Esophagus squamous epithelium (tissue), 4 donors: ENCODE measurements around the gene ZBED4.

Source experiments
- POLR2A ChIP-seq, 4 donors: fragments of 450-650 bp; IDR thresholded peaks; one replicate each; pipeline ENCODE4 v1.6.1; 2017; ENCODE audit warnings: antibody characterized with exemption in 4 of 4, mild to moderate bottlenecking in 4 of 4, moderate library complexity in 3 of 4
- TF ChIP-seq, protein P1 (sequence below), 6 experiments: fragments of 450-650 bp in 4 of 6; fragments of 200-600 bp in 2 of 6; sonication (generic) in 2 of 6; IDR thresholded peaks; one replicate each; pipeline ENCODE4 v1.5.1; 2016 to 2019; ENCODE audit warnings: antibody characterized with exemption in 6 of 6, mild to moderate bottlenecking in 4 of 6, moderate library complexity in 4 of 6

DNA sequence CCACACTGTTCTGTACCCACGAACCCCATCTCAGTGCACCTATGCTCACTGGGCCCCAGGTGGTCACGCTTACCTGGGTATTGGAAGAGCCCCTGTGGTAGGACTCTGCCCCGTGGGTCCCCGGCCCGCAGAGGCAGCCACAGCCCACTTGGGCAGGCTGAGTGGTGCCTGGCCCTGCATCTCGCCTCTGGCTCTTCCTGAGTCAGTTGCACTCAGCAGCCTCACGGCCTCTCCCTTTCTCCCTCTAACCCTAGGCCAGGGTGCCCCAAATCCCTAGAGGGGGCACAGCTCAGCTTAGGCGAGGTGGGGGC is 74.5 kb downstream of the ZBED4 start:
- TF ChIP-seq, protein P1, sequence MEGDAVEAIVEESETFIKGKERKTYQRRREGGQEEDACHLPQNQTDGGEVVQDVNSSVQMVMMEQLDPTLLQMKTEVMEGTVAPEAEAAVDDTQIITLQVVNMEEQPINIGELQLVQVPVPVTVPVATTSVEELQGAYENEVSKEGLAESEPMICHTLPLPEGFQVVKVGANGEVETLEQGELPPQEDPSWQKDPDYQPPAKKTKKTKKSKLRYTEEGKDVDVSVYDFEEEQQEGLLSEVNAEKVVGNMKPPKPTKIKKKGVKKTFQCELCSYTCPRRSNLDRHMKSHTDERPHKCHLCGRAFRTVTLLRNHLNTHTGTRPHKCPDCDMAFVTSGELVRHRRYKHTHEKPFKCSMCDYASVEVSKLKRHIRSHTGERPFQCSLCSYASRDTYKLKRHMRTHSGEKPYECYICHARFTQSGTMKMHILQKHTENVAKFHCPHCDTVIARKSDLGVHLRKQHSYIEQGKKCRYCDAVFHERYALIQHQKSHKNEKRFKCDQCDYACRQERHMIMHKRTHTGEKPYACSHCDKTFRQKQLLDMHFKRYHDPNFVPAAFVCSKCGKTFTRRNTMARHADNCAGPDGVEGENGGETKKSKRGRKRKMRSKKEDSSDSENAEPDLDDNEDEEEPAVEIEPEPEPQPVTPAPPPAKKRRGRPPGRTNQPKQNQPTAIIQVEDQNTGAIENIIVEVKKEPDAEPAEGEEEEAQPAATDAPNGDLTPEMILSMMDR (IDR thresholded peaks at IDR 0.05), result no peak
- TF ChIP-seq POLR2A (IDR thresholded peaks at IDR 0.05), result no peak
